ENCODE measurements around the gene EFS.

The EFS gene

GRCh38 chr14:23362200-23362599 lies 2.8 kb downstream of the EFS start:
- no peaks in the 10 kb centered on the region for H3K9me3 ChIP-seq (replicated peaks; ENCODE audit: insufficient read depth, low read length)
- H3F3A ChIP-seq (ENCODE audit: insufficient read depth, low read length): no peaks in the 10 kb centered on the region
- no peak overlapping the region for H3K9ac ChIP-seq (ENCODE audit: low read length)
- no peak for DNase-seq
- H3K36me3 ChIP-seq (replicated peaks; ENCODE audit: insufficient read depth, low read length): no peaks in the 10 kb centered on the region
- peaks cover 7% of the 10 kb centered on the region for H3K27me3 ChIP-seq (replicated peaks; ENCODE audit: insufficient read depth, low read length)
- H3K4me1 ChIP-seq (ENCODE audit: low read length): no peaks in the 10 kb centered on the region
- no peak overlapping the region for H3K4me3 ChIP-seq (ENCODE audit: low read length)
- H3K9me2 ChIP-seq (replicated peaks; ENCODE audit: insufficient read depth, low read length): no peaks in the 10 kb centered on the region
- H3K4me2 ChIP-seq (ENCODE audit: low read depth, low read length): no peak overlapping the region
- no peaks in the 10 kb centered on the region for H3K79me2 ChIP-seq (ENCODE audit: low read length)
- TF ChIP-seq CTCF (IDR thresholded peaks at IDR 0.05; ENCODE audit: low read length): no peak
- no peak for TF ChIP-seq EZH2 (optimal IDR thresholded peaks at IDR 0.05; ENCODE audit: low read depth, low read length)
- TF ChIP-seq EZH2phosphoT487 (IDR thresholded peaks at IDR 0.05; ENCODE audit: low read length): no peak
- no peaks in the 10 kb centered on the region for H4K20me1 ChIP-seq (ENCODE audit: insufficient read depth, low read length)
- H2AFZ ChIP-seq (ENCODE audit: low read length): no peak overlapping the region
- H3K27ac ChIP-seq (ENCODE audit: low read length): no peak overlapping the region

- no peaks in the 10 kb centered on the region for H3K9me2 ChIP-seq (replicated peaks; ENCODE audit: insufficient read depth, low read length)
- no peak for DNase-seq
- H3K27me3 ChIP-seq (replicated peaks; ENCODE audit: insufficient read depth, low read length): peaks cover 7% of the 10 kb centered on the region
- H3K4me1 ChIP-seq (ENCODE audit: low read length): no peaks in the 10 kb centered on the region
- TF ChIP-seq EZH2phosphoT487 (IDR thresholded peaks at IDR 0.05; ENCODE audit: low read length): no peak
- no peak for TF ChIP-seq EZH2 (optimal IDR thresholded peaks at IDR 0.05; ENCODE audit: low read depth, low read length)
- TF ChIP-seq CTCF (IDR thresholded peaks at IDR 0.05; ENCODE audit: low read length): no peak
- no peak overlapping the region for H3K4me3 ChIP-seq (ENCODE audit: low read length)
- H3F3A ChIP-seq (ENCODE audit: insufficient read depth, low read length): no peaks in the 10 kb centered on the region
- no peaks in the 10 kb centered on the region for H3K9me3 ChIP-seq (replicated peaks; ENCODE audit: insufficient read depth, low read length)
- no peaks in the 10 kb centered on the region for H3K79me2 ChIP-seq (ENCODE audit: low read length)
- H3K9ac ChIP-seq (ENCODE audit: low read length): no peak overlapping the region
- no peak overlapping the region for H2AFZ ChIP-seq (ENCODE audit: low read length)
- H4K20me1 ChIP-seq (ENCODE audit: insufficient read depth, low read length): no peaks in the 10 kb centered on the region
- no peaks in the 10 kb centered on the region for H3K36me3 ChIP-seq (replicated peaks; ENCODE audit: insufficient read depth, low read length)
- H3K4me2 ChIP-seq (ENCODE audit: low read depth, low read length): no peak overlapping the region
- H3K27ac ChIP-seq (ENCODE audit: low read length): no peak overlapping the region
These were observed 3.2 kb downstream of the EFS start for GRCh38 chr14:23361763-23362162.

- Histone ChIP-seq H3K79me2 (ENCODE audit: low read length) (no peaks in the 10 kb centered on the region), H4K20me1 (ENCODE audit: insufficient read depth, low read length) (no peaks in the 10 kb centered on the region), H3K9me2 (replicated peaks; ENCODE audit: insufficient read depth, low read length) (no peaks in the 10 kb centered on the region), H3K4me1 (ENCODE audit: low read length) (no peaks in the 10 kb centered on the region), H3F3A (ENCODE audit: insufficient read depth, low read length) (no peaks in the 10 kb centered on the region), H3K9ac (ENCODE audit: low read length) (no peak overlapping the region), H3K9me3 (replicated peaks; ENCODE audit: insufficient read depth, low read length) (no peaks in the 10 kb centered on the region), H2AFZ (ENCODE audit: low read length) (no peak overlapping the region), H3K27me3 (replicated peaks; ENCODE audit: insufficient read depth, low read length) (peaks cover 7% of the 10 kb centered on the region), H3K4me2 (ENCODE audit: low read depth, low read length) (no peak overlapping the region), H3K4me3 (ENCODE audit: low read length) (no peak overlapping the region), H3K27ac (ENCODE audit: low read length) (no peak overlapping the region), H3K36me3 (replicated peaks; ENCODE audit: insufficient read depth, low read length) (no peaks in the 10 kb centered on the region)
- no peak for TF ChIP-seq EZH2phosphoT487 (IDR thresholded peaks at IDR 0.05; ENCODE audit: low read length)
- TF ChIP-seq CTCF (IDR thresholded peaks at IDR 0.05; ENCODE audit: low read length): no peak
- no peak for TF ChIP-seq EZH2 (optimal IDR thresholded peaks at IDR 0.05; ENCODE audit: low read depth, low read length)
- no peak for DNase-seq
These were observed 3.7 kb downstream of the EFS start for GRCh38 chr14:23361320-23361719.

Measured in MM.1S (cell line).